ENCODE data around the gene UPF1.

Gene UPF1

GRCh38 chr19:18870531-18871172, 38.9 kb downstream of the UPF1 start:
- no peak for ATAC-seq
- no peak for TF ChIP-seq GLIS3 (CRISPR knock-in tag; IDR thresholded peaks at IDR 0.05)
- TF ChIP-seq ESRRG (CRISPR knock-in tag; IDR thresholded peaks at IDR 0.05), result no peak
- no peak for TF ChIP-seq ZFP3 (CRISPR knock-in tag; IDR thresholded peaks at IDR 0.05)
- TF ChIP-seq ZNF8 (CRISPR knock-in tag; IDR thresholded peaks at IDR 0.05), result no peak
- TF ChIP-seq PPARA (CRISPR knock-in tag; IDR thresholded peaks at IDR 0.05; ENCODE audit: borderline replicate concordance), result no peak
- no peak for TF ChIP-seq ZNF70 (CRISPR knock-in tag; IDR thresholded peaks at IDR 0.05)
- TF ChIP-seq TCF4 (CRISPR knock-in tag; IDR thresholded peaks at IDR 0.05; ENCODE audit: borderline replicate concordance), result no peak
- TF ChIP-seq CREB5 (CRISPR knock-in tag; IDR thresholded peaks at IDR 0.05; ENCODE audit: low read depth), result no peak
- TF ChIP-seq POU6F1 (CRISPR knock-in tag; IDR thresholded peaks at IDR 0.05; ENCODE audit: borderline replicate concordance, low read depth), result no peak
- no peak for TF ChIP-seq ARNTL (CRISPR knock-in tag; IDR thresholded peaks at IDR 0.05; ENCODE audit: borderline replicate concordance, low read depth)
- TF ChIP-seq CSDC2 (CRISPR knock-in tag; IDR thresholded peaks at IDR 0.05), result no peak
- TF ChIP-seq ISL1 (CRISPR knock-in tag; IDR thresholded peaks at IDR 0.05), result no peak
- no peak for TF ChIP-seq TSHZ2 (CRISPR knock-in tag; IDR thresholded peaks at IDR 0.05)
- TF ChIP-seq ZNF565 (CRISPR knock-in tag; conservative IDR thresholded peaks at IDR 0.05; ENCODE audit: low read depth), result no peak
- no peak for TF ChIP-seq ZC3H10 (CRISPR knock-in tag; IDR thresholded peaks at IDR 0.05)
- TF ChIP-seq ZFP30 (CRISPR knock-in tag; IDR thresholded peaks at IDR 0.05), result no peak
- TF ChIP-seq OSR1 (CRISPR knock-in tag; IDR thresholded peaks at IDR 0.05), result no peak

GRCh38 chr19:18871543-18871942, 39.8 kb downstream of the UPF1 start:
- no peak for TF ChIP-seq CREB5 (CRISPR knock-in tag; IDR thresholded peaks at IDR 0.05; ENCODE audit: low read depth)
- no peak for TF ChIP-seq TCF4 (CRISPR knock-in tag; IDR thresholded peaks at IDR 0.05; ENCODE audit: borderline replicate concordance)
- TF ChIP-seq ZC3H10 (CRISPR knock-in tag; IDR thresholded peaks at IDR 0.05), result no peak
- no peak for TF ChIP-seq POU6F1 (CRISPR knock-in tag; IDR thresholded peaks at IDR 0.05; ENCODE audit: borderline replicate concordance, low read depth)
- TF ChIP-seq CSRNP3 (CRISPR knock-in tag; IDR thresholded peaks at IDR 0.05), result no peak
- TF ChIP-seq ESRRG (CRISPR knock-in tag; IDR thresholded peaks at IDR 0.05), result no peak
- no peak for TF ChIP-seq ZFP30 (CRISPR knock-in tag; IDR thresholded peaks at IDR 0.05)
- no peak for TF ChIP-seq TSHZ2 (CRISPR knock-in tag; IDR thresholded peaks at IDR 0.05)
- no peak for TF ChIP-seq ZNF565 (CRISPR knock-in tag; conservative IDR thresholded peaks at IDR 0.05; ENCODE audit: low read depth)
- TF ChIP-seq PATZ1 (CRISPR knock-in tag; IDR thresholded peaks at IDR 0.05; ENCODE audit: borderline replicate concordance), result no peak
- TF ChIP-seq ZNF8 (CRISPR knock-in tag; IDR thresholded peaks at IDR 0.05), result no peak
- no peak for TF ChIP-seq ARNTL (CRISPR knock-in tag; IDR thresholded peaks at IDR 0.05; ENCODE audit: borderline replicate concordance, low read depth)
- no peak for TF ChIP-seq RARB (CRISPR knock-in tag; IDR thresholded peaks at IDR 0.05)
- no peak for TF ChIP-seq ZFP3 (CRISPR knock-in tag; IDR thresholded peaks at IDR 0.05)
- no peak for TF ChIP-seq SNAI2 (CRISPR knock-in tag; IDR thresholded peaks at IDR 0.05)
- TF ChIP-seq PPARA (CRISPR knock-in tag; IDR thresholded peaks at IDR 0.05; ENCODE audit: borderline replicate concordance), result no peak
- TF ChIP-seq CSDC2 (CRISPR knock-in tag; IDR thresholded peaks at IDR 0.05), result no peak
- no peak for TF ChIP-seq ISL1 (CRISPR knock-in tag; IDR thresholded peaks at IDR 0.05)
- TF ChIP-seq ZNF70 (CRISPR knock-in tag; IDR thresholded peaks at IDR 0.05), result no peak
- no peak for ATAC-seq

All from SK-N-SH treated with all-trans-retinoic acid at 6 μM for 48 hours (cell line).